Hematopoietic multipotent progenitor cell treated with erythropoietin and hydrocortisone succinate and interleukin-3 and kit ligand, for 8 days (in vitro differentiated cells): ENCODE measurements around the gene CFDP1.
A peak's percentile ranks its signal among the peaks of the same experiment; 100 is the strongest.

Experiments
- DNase-seq: peaks from one replicate; pipeline ENCODE4 v3.0.0-alpha.2; 2015

CFDP1 gene

DNA sequence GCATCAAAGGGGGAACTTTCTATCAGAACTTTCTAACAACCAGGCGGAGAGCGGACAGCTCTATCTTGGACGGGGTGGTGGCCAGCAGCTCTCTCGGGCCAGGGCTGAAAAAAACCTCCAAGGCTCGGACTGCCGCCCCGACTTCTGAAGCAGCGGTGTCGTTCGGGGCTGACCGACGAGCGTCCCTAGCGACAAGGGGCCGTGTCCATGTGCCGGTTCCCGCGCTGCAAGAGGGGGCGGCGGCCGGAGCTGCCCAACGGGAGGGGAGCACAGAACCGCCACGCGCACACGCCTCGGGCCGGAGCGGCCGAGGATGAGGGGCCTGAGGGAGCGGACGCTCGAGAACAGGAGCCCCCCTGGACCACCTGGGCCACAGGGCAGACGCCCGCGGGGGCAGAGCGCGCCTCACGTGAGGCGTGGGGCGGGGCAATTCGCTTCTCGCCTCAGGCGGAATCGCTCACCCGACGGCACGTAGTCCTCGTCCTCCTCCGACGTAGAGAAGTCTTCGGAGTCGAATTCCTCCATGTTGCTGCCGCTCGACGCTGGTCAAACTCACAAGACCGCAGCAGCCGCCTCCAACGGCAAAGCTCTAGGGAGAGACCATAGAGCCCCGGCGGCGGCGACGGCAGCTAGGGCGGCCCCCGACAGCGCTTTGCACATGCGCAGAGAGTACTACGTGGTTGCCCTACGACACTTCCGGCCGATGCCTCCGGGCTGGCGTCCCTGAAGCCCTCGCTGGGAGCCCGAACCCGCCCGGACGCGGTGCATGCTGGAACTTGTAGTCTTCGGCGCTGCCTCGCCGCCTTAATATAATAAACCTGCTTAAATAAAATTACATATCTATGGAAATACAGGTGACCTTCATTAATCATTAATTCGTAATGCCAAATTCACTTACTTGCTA is at the start of gene CFDP1:
Gene CFDP1, minus strand, starts transcription at position 676 of the 904 bp plus-strand sequence. Its CDS starts 151 bp downstream, at position 525.
- peak; percentile 96 for DNase-seq

DNA sequence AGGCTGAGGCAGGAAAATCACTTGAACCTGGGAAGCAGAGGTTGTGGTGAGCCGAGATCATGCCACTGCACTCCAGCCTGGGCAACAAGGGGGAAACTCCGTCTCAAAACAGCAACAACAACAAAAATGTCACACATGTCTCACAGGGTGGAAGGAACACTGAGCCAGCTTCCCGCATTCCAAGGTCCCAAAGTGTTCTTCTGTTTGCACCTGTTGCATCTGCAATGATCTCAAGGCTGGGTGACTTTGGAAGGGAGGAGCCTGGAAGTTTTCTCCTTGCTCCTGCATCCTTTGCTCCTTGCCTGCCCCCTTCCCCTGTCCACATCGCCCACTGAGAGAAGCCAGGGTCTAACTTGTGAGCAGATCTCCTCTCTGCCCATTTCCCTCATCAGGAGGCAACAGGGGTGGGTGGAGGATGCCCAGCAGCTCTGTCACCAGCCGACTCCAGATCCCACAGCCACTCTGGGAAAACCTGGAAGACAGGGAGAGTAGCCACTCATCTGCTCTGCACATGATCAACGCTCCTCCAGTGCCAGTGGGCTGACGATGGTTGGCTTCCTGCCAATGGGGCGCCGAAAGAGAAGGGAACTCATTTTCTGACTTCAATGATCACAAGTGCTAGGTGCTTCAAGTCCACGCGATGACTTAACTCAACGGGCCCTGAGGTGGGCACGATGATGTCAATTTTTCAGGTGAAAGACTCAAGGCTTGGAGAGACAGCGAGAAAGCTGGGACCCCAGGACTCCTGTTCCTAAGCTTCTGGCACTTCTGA is 49.3 kb upstream of the CFDP1 start:
- no peak for DNase-seq

DNA sequence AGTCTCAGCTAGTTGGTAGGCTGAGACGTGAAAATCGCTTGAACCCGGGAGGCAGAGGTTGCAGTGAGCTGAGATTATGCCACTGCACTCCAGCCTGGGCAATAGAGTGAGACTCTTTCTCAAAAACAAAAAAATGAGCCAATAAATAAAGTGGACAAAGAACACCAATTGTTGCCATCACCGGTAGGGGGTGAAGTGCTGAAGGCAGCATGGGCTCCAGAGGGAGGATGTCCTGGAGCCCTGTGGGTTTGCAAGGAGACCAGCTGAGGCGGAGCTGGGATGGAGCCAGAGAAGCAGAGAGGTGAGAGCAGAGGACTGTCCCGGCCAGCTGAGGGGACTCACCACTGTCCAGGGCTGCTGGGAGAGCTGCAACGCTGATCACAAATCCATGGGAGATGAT is 48.2 kb upstream of the CFDP1 start:
- no peak for DNase-seq

DNA sequence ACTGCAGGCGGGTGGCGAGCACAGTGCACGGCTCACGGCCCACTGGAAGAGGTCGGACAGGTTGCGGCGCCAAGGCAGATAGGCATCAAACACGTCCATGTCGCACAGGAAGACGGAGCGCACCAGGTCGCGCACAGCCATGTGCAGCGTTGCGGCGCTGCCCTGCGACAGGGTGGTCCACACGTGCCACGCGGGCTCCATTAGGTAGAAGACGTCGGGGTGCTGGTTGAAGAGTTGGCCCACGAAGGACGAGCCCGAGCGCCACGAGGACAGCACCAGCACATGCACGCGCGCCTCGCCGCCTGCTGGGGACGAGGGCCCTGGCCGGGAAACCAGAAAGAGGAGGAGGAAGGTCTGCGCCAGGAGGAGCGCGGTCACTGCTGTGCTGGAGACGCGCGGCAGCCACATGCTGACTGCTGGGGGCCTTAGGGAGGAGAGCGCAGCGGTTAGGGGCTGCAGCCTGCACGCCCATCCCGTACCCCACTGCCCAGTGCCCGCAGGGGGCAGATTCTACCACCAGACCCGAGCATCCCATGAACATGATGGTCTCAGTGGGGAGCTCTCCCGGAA is 46.2 kb upstream of the CFDP1 start:
- DNase-seq = no peak

DNA sequence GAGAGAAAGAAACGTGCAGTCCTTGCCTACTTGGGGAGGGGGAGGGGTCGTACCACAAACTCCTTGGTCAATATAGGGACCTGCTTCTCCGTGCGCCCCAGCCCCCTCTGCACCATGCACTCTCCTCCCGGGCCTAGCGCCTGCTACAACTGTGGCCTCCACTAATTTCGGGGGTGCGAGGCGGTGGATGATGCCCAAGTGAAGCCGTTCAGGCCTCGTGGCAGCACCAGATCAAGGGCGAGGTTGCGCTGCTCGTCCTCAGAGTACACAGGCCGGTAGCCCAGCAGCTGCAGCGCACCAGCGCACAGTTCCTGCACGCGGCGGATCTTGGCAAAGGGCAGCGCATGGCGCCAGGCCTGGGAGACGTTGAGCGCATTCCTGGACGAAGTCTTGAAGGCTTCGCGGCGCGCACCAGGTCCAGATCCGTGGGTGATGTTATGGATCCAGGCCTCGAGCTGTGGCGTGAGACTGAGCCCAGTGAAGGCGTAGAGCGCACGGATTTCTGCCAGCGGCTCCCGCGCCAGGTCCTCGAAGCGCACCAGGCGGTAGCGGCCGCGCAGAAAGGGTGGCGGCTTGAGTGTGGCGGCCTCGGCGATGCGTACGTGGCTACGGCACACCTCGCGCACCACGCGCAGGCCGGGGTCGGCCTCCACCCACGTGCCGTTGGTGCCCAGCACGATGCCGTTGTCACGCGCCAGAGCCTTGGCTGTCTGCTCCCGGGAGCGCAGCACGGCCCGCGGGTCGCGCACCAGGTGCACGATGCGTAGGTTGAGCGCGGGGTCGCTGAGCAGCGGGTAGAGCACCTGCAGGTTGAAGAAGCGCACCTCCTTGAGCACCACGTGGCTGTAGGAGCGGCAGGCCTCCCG is 45.4 kb upstream of the CFDP1 start:
- DNase-seq = no peak

DNA sequence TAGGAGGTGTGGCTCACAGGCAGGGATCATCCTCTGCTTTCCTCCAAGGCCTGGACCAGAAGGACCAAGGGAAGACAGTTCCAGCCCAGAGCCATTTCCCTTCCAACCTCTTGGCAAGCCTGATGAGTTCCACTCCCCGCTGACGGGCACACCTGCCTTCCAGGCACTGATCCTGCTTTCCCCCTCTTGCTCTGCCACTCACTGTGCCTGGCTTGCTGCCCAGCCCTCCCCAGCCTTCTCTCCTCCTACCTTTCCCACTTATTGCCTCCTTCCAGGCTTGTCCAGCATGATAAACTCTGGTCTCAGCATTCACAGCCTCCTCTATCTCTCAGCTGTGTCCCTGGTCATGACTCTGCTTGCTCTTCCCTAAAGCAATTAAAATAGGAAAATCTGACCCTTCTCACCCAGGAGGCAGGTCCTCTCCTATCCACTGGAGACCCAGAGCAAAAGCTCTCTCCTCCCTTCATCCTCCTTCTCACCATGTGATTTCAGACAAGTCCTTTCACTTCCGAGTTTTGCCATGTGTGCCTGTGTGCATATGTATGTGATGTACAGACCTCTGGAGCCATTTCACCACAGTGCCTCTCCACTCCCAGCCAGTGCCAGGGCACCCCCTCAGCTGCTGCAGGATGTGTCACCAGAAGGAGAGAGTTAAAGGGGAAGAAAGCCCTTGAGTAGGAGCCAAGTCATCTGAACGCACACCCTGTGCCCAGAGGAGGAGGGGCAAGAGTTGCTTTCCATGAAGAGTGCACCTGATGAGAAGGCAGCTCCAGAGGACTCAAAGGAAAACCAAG is 44.6 kb upstream of the CFDP1 start:
- DNase-seq = no peak

DNA sequence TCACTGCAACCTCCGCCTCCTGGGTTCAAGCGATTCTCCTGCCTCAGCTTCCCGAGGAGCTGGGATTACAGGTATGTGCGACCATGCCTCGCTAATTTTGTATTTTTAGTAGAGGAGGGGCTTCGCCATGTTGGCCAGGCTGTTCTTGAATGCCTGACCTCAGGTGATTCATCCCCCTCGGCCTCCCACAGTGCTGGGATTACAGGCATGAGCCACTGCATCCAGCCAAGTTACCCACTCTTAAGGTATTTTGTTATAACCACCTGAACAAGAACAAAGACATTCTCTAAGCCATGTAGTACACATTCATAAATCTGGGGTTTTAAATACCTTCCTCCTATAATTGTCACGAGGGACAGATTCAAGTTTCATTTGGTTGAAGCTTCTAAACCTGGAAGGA is 43.5 kb upstream of the CFDP1 start:
- DNase-seq = no peak

DNA sequence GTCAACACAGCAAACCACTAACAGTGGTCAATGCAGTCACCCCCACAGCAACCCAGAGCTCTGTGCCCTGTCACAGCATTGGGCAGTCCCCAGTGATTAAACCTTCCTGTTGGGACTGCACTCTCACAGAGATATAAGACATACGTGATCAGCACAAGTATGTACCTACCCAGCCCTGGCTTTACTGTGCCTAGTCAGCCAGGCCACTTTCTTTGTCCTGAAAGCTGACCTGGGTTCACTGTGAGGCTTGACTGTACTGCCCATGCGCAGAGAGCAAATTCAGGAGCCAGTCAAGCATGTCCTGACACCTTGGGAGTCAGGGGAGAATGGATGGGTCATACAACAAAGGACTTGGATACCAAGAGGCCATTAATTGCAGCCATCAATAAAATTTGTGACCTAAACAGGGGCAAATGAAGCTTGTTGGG is 42.1 kb upstream of the CFDP1 start:
- no peak for DNase-seq

DNA sequence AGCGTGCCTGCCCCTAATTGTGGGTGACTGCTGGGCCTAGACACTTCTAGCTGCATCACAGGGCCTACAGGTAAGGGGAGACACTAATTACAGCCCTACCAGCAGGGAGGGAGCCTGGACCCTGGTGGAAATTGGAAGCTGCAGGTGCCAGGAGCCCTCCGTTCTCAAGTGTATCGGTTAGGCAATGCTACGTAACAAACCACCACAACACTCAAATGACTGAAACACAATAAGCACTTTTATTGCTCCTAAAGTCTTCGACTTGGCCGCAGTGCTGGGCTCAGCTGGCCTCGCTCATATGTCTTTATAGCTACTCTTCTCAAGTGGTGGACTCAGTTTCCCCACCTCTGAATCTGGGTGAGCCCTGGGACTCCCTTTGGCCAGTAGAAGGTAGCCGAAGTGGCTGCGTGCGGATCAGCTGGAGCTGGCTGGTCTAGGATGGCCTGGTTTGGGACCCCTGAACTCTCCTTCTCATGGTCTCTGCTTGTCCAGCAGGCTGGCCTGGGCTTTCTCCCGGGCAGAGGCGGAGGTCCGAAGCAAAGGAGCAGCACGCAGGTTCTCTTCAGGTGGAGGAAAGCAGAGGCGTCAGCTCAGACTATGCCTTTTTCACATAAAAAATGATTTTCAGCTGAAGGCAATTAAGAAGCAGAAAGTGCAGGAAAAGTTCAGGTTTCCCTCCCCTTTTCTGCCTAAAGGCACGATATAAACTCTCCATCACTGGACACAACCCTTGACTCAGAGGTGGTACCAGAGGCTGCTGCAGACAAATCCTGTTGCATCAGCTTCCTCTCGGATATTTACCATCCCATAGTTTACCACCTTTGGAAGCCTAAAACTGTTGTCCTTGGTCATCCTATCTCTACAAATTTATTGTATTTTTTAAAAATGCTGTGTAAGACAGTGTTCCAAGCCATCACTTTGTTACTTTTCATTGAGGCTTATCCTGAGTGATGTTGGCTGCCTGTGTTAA is 39.9 kb upstream of the CFDP1 start:
- DNase-seq = no peak

DNA sequence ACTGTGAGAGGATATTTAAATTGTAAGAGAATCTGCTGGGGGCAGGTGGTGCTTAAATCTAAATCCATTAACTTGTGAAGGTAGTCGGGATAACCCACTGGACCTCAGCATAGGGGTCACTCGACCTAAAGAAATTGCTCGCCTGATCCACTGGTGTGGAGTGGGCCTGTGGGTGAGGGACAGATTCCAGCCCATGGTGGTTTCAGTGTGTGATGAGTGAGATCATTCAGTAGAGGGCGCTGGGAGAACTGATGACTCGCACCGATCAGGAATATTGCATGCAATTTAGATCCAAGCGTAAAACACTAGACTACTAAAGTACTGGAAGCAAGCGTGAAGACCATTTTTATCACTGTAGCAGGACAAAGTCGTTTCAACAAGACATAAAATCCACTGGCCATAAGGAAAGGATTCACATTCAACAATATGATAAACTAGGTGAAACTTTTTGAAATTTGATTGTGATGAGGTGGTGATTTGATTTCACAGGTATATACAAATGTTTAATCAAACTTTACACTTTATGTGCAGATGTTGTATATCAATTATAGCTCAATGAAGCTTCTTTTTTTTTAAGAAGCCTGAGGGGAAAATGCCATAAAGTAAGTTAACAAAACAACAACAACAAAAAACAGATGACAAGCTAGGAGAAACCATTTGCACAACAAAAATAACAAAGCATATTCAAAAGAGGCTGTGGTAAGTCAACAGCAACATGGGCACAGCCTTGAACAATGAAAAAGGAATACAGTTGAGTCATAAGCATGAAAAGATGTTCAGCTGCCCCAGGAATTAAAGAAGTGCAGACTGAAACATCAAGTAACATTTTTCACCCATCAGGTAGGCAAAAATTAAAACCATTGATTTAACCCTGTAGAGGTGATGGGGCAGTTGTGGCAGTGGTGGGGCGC is 38.7 kb upstream of the CFDP1 start:
- DNase-seq = peak; percentile 73

DNA sequence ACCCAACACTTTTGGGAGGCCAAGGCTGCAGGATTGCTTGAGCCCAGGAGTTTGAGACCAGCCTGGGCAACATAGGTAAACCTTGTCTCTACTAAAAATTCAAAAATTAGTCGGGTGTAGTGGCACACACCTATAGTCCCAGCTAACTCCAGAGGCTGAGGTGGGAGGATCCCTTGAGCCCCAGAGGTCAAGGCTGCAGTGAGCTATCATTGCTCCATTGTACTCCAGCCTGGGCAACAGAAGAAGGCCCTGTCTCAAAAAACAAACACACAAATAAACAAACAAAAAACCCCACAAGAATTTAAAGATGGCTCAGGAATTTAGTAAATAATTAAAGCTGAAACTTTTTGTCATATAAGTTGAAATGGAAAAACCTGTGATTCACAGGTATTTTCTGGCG is 33.5 kb upstream of the CFDP1 start:
- no peak for DNase-seq

DNA sequence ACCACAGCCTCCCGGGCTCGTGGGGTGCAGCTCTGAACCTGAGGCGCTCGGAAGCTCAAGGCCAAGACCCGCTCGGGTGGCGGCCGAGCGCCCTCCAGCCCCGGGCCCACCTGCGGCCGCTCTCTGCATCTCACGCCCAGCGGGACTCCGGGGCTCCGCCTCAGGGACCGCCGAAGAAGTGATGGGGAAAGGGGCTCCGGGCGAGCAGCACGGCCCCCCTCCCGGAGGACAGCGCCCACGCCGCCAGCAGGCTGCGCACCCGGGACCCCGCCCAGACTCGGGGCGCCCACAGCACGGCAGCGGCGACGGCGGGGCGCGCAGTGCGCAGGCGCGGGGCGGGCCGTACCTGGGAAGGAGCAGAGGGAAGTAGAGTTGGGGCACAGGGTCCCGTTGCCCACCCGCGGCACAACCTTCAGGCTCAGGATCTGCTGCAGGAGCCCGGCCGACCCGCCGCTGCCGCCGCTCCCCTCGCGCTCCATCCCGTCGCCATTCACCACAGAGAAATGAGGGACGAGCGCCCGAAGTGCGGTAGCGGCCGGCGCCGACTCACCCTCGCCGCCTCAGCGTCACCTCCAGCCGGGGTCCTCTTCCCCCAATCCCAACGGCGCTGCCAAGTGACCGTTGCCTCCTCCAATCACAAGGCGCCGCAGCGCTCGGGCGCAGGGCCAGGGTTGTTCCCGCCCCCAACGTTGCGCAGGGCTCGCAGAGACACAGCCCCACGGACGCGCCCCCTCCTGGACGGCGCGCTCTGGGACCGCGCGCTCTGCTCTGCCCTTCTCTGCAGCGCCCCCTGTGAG is 31.0 kb upstream of the CFDP1 start, which contains the start of gene TMEM170A:
Gene TMEM170A, minus strand, starts transcription at position 568 of the 797 bp plus-strand sequence. Its CDS starts 89 bp downstream, at position 479.
- DNase-seq = peak; percentile 98

DNA sequence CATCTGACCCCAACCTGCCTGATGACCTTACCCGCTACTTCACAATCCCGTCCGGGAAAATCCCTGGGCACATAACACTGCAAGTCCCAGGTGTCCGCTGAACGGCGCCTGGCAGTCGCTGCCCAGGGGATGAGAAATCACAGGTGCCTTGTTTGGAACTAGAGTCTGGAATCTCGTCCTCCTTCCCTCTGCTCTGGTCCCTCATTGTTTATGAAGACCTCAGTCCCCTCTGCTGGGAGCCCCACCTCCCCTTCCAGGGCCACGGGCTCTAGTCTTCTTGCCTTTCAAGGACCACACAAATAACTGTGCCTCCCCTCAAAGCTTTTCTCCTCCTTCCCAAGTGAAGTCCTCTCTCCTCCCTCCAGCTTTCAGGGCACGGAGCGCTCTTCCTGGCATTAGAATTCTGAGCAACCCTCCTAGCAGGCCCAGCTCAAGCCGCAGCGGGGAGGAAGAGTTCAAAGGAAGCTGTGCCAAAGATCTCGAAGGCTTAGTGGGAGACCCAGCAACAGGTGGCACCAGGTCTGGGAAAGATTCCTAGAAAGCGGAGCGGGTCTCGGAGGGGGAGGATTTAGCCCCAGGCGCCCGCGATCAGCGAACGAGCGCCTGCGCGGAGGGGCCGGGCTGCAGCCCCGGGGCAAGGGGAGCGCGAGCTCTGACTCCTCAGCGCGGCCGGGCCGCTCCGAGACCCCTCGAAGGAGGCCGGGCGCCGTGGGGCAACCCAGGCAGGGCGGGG is 30.3 kb upstream of the CFDP1 start:
- DNase-seq = peak; percentile 23

DNA sequence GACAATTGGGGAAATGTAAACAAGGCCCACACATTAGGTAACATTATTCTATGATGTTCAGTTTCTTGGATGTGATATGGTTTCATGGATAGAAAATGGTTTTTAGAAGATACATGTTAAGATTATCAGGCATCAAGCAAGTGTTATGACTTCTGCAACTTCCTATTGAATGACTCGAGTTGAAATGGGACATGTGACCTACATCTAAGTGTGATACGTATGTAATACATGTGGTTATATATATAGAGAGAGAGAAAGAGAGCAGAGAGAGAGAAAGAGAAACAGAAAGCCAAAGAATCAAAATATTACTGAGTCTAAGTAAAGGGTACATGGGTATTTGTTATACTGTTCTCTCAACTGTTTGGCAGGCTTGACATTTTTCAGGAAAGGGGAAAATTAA is 29.5 kb upstream of the CFDP1 start:
- peak; percentile 24 for DNase-seq

DNA sequence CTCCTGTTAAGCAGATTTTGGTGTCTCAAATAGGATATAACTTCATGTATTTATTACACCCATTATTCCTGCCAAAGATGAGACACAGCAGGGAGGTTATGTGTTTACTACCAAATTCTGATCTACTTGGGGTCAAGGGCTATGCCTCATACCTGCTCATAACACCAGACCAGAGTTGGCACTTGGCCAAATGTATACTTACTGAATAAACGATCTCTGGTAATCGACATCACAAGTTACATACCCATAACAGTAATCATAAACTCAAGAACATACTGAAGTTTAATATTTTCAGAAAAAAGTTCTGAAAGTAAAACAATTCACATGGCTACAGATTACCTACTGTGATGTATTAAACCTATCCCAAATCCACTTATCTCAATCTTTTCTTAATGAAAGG is 28.3 kb upstream of the CFDP1 start:
- DNase-seq = no peak

DNA sequence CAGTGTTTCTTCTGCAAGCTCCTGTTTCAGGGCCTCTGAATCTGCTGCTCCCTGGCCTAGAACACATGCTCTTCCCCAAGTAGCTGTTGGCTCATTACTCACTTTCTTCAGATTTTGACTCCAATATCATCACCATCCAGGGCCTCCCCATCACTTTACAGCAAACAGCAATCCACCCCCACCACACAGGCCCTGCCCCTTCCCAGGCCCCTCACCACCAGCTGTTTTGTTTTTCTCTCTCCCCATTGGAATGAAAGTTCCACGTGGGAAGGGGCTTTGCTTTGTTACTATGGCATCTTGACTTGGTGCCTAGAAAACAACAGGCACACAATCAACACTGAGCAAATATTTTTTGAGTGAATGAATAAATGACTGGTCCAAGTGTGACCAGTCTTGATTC is 27.1 kb upstream of the CFDP1 start:
- DNase-seq = no peak

DNA sequence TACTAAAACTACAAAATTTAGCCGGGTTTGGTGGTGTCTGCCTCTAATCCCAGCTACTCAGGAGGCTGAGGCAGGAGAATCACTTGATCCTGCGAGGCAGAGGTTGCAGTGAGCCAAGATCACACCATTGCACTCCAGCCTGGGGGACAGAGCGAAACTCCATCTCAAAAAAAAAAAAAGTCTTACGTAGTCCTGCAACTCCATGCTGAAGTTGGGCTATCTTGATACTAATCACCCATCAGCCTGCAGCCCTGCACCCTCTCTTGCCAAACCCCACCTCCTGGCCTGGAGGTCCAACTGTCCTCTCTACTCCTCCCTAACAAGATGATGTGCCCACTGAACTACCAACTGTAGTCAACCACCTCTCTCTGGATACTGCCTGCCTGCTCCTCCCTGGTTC is 26.4 kb upstream of the CFDP1 start:
- DNase-seq = no peak

DNA sequence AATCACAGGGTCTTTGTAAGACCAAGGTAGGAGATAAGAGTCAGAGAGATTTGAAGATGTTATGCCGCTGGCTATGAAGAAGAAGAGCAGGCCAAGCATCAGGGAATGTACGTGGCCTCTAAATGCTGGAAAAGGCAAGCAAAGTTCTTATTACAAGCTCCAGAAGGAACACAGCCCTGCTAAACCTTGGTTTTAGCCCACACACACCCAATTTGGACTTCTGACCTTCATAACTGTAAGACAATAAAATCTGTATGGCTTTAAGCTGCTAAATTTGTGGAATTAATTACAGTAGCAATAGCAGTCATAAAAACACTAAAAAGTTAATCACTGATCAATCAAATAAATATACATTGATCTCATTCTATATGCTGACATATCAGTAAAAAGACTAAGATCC is 25.1 kb upstream of the CFDP1 start:
- DNase-seq = no peak
